Measurements from ENCODE around the gene PEPD.
A peak's percentile ranks its signal among the peaks of the same experiment; 100 is the strongest.

PEPD gene

DNA sequence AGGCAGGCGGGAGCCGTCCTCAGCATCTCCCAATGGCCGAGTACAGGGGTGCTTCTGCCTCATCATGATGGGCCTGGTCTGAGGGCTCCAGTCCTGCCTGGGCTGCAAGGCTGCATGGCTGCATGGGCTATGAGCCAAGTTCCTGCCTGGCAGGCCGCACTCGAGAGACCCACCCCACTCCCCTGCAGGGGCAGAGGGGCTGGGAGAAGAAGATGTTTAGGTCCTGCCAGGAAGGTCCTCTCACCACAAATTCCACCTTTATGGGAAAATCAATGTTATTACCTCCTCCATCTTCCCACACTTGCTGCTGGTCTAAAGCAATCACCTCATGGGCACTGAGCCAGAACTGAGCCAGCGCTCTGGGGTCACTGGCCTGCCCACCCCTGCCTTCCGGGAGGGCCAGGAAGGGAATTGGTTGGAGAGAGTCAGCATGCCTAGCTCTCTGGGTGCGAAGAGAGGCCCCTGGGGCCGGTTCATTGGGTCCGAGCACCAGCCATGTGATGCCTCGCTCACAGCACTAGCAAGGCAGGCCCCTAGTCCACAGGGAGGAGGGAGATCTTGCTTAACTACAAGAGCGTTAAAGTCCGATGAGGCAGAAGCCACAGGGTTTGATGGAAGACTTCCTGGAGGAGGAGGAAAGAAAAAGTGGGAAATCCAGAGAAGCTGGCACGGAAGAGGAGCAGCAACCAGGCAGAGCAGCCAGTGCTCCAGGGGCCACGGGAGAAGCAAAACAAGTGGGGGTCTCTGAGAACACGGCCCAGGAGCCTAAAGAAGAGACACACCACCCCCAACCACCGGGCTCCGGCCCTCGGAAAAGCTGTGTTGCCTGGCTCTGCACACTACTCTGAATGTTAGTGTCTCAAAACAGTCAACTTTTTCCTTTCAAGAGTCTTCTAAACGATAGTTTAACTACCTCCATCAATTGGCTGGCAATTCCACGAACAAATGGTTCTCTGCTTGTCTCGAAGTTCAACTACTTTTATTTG is 84.9 kb downstream of the PEPD start:
- no peak for DNase-seq

DNA sequence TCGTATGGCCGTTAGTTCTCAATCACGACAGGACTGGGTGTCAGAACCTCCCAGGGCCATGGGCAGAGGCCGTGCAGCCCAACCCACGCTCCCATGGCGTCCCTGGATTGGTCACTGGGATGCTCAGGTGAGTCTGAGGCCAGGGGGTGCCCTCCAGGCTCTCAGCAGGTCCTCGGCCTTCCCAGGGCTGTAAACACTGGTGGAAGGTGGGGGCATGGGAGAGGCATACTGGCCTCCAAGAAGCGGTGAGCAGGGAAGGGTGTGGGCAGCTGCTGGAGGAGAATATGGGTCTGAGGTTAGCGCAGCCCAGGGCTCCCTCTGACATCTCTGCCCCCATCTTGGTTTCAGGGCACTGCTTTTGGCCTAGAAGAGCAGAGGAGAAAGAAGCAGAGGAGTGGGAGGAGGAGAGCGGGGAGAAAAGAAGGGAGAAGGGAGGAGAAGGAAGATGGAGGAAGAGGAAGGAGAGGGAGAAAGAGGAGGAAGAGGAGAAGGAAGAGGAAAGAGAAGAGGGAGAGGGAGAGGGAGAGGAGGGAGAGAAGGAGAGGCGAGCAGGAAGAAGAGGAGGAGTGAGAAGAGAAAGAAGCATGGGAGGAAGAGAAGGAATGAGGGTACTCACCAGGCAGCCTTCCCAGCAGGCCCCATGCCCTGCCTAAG is 85.8 kb downstream of the PEPD start:
- DNase-seq = no peak

DNA sequence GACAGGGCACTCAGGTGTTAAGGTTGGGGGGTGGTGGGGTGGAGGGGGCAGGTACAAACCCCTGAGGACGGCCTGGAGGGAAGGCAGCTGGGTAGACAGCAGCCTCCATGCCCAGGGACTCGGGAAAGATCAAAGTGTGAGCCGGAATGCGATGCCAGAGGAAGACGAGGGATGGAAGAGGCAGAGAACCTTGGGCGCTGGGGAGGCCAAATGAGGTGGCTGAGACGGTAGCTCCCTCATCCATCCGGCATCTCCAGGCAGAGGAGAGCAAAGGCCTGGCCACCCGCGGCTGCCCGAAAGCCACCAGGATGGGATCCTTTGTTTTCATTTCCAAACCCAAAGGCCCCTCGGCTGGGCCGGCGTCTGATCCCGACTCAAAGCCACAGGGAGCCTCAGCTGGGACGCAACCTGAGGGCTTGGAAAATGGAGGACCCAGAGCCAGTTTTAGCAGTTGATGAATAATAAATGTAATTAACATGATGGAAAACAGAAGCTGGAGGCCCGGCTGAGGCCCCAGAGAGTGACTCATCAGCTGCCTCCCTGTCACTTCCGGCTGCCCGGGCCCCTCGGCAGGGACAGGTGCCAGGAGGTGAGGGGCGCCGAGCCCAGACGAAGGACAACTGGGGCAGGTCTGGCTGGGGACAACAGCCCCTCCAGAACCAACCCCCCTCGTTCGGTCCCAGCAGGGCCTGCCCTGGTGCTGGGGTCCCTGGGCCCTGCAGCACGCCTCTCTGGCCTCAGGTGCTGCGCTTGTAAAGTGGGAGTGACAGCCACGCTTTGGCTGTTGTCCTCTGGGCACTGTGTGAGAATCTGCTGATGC is 86.5 kb downstream of the PEPD start:
- DNase-seq = no peak

DNA sequence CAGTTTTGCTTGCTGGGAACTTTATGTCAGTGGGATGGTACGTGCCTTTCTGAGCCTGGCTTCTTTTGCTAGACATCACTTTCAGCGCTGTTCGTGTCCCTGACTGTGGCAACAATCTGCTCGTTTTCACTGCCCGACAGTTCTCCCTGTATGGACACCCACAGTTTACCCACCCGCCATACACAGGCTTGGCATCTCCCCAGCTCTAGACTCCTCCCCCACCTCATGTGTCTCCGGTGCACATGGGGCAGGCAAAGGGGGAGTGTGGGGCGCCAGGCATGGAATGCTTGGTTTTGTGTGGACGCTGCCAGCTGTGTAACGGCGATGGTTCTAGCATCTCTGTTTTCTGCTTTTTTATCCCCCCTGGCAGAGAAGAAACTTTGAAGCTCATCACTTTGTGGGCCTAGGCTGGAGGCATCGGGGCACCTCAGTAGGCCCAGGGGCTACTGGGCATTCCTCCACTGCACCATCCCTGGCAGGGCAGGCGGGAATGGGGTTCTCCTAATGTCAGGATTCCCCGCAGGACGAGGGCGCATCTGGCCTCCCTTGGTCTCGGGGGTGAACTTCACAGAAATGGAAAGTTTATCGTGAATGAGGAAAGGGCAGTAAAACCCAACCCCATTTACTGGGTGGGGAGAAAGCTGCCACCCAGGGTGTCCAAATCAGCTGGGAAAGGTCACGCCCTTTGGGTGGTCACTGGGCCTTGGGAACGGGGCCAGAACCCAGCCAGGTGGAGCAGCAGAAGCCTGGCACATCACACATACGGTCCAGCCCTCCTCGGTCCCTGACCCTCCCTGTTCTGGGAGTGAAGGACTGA is 87.3 kb downstream of the PEPD start:
- no peak for DNase-seq

GRCh38 chr19:33432446-33433170 is 89.0 kb downstream of the PEPD start:
- no peak for DNase-seq

DNA sequence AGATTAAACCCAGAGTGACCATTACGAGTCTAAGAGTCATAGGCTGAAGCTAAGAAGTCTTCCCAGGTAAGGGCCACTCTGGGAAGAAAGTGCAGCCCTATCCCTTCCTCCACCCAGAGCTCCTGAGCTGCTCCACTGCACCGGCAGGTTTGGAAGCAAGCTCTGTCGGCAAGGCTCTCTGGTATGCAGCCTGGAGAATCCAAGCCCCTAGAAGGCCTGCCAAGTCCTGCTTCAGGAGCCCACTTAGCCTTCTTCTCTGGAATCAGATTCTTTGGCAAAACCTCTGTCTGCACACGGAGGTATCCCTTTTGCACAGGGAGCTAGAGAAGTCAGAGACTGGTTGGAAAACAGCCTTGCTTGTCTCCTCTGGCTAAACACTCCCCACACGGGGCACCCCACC is 89.6 kb downstream of the PEPD start:
- DNase-seq = no peak

- peak; percentile 76 for DNase-seq
These were observed 90.8 kb downstream of the PEPD start for GRCh38 chr19:33430674-33431277.

- no peak for DNase-seq
These were observed 91.5 kb downstream of the PEPD start for GRCh38 chr19:33429891-33430673.

DNA sequence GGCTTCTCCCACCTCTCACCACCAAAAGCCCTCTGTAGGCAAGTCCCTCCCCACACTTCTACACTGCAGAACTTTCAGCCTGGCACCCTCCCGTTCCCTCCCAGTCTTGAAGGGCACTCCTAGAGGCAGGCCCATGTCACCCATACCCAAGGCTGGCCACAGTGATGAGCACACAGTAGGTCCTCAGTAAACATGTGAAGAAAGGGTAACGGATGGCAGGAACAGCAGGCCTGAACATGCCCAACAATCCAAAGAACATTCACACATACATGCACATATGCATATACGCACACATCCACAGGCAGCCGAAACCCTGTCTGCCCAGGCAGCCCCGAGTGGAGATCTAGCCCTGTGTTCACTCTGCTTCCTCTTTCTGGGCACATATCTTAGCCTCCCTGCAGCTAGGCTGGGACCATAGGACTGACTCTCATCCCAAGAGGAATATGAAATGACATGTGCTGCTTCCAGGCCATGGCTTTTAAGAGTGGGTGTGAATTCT is 92.9 kb downstream of the PEPD start:
- DNase-seq = no peak

- DNase-seq = no peak
These were observed 93.6 kb downstream of the PEPD start for GRCh38 chr19:33427801-33428626.

DNA sequence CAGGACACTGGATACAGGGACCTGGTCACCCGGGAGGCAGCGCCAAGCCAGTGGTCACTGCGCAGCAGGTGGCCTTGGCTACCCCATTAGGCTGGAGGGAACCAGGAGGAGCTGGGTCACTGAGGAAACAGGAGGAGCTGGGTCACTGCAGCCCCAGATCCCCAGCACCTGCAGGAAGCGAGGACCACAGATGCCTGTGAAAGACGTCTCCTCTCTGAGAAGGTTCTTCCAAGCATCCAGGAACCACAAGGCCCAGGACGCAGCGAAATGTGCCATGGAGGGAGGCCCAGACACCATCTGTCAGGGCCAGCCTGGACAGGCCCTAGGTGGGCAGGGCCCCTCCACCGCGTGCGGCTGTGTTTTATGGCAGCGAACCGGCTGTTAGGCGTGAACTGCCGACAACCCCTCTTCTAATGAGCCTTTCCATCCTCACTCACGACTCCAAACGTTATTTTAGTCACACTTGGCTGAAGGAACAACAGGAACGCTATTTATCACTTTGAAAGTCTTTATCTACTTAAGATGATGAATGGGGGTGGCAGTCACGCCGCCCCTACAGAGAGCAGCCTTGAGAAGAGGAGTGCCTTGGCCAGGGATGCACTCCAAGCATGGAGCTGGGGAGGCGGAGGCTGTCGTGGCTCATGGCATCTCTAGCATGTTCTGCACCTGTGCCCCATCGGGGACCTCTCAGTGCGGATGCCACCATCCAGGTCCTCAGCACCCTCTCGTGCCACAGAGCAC is 94.8 kb downstream of the PEPD start:
- no peak for DNase-seq

DNA sequence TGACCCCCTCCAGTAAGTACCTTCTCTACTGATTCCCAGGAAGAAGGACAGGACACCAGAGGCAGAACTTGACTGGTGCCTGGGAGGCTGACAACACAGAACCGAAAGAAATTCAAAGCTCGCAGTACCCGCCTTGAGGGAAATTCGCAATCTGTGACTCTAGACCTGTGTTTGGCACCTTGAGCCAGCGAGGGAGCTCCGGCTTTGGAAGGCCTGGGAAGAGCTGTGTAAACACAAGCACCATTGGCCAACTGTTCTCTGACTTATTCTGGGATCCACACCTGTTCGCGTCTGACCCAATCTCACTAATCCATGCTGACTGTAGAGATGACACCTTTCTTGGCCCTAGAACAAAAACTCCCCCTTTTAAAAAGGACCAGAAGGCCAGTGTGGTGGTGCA is 97.4 kb downstream of the PEPD start:
- DNase-seq = no peak

- DNase-seq = no peak
These were observed 99.0 kb downstream of the PEPD start for GRCh38 chr19:33422369-33423180.

- no peak for DNase-seq
These were observed 100.2 kb downstream of the PEPD start for GRCh38 chr19:33421368-33421767.

- DNase-seq = no peak
These were observed 100.8 kb downstream of the PEPD start for GRCh38 chr19:33420821-33421220.

DNA sequence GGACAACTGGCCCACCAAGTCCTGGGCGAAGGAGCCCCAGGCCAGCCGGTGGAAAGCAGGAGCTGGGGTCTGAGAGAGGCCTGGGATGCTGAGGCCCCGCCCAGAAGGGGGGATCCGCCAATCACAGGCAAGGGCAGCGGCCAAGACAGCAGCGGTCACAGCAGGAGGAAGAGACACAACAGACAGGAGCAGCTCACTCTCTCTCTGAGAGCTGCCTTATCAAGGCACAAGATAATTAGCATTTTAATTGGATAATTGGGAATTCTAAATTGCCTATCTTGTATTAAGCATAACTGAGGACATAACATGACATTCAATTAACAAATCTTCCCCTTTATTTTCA is 101.8 kb downstream of the PEPD start:
- DNase-seq = no peak

DNA sequence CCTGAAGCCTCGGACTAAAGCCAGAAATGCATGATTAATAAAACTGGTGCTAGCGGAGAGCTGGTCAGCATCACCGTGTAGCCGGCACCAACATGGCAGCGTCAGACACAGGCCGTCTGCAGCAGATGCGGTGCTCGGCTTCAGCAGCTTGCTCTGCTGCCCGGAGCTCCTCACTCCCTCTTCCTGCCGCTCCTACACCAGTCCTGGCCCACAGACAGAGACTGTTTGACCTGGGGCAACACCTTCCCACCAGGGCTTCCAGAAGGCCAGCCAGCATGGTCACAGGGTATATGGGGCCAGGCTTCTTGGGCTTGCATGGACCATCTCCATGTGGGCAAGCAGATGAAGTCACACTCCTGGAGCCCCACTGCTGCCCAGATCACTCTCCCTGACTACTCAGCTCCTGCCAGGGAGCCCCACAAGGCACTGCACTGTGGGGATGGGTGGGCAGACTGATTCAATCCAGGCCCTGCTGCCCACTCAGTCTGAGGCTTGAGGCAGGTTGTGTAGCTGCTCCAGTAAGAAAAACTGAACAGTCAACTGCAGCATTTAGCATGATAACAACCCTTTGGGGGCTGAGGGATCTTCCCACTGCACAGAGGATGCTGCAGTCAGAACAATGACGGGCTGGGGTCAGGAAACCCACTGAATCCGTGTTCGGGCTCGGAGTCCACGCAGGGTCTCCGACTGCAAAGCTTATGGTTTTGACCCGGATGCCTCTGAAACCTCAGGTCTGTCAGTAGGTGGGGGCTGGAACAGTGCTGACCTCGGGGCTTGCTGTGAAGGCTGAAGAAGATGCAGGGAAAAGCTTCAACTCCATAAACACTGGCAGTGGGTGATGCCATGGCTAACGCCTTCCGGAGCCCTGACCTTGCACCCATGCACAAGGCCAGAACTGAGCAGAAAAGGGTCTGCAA is 102.5 kb downstream of the PEPD start:
- no peak for DNase-seq
